Coronary artery (tissue), 2 donors: Measurements from ENCODE around the gene HESX1.

Experiments used
- DNase-seq: peaks from one replicate; pipeline ENCODE4 v3.0.0-alpha.2; 2017; ENCODE audit warnings: low spot score
- H3K27ac ChIP-seq, 2 donors: fragments of 200-600 bp; sonication (generic); one replicate each; pipeline ENCODE4 v1.5.1; 2016 to 2019
- H3K4me3 ChIP-seq: fragments of 200-600 bp; sonication (generic); 2 replicates; pipeline ENCODE4 v1.5.1; 2016; ENCODE audit warnings: mild to moderate bottlenecking, moderate library complexity
- CTCF ChIP-seq: fragments of 200-600 bp; sonication (generic); IDR thresholded peaks from one replicate; pipeline ENCODE4 v1.5.1; 2019; ENCODE audit warnings: antibody characterized with exemption

The HESX1 gene

GRCh38 chr3:57199895-57200297 lies at the start of gene HESX1:
Gene HESX1, minus strand, starts transcription at chr3:57199978. Its CDS starts 60 bp downstream, at chr3:57199918.
- Histone ChIP-seq H3K4me3 (no peak within 1 kb of the TSS), H3K27ac (no peak within 1 kb of the TSS)
- no peak for TF ChIP-seq CTCF
- no peak for DNase-seq

GRCh38 chr3:57244946-57245345 lies 45.2 kb upstream of the HESX1 start:
- no peak for TF ChIP-seq CTCF
- Histone ChIP-seq H3K4me3 (no peak overlapping the region), H3K27ac (no peak overlapping the region)
- DNase-seq = no peak

GRCh38 chr3:57234613-57235575 lies 35.1 kb upstream of the HESX1 start:
- Histone ChIP-seq H3K4me3 (no peak overlapping the region), H3K27ac (no peak overlapping the region)
- DNase-seq = no peak
- TF ChIP-seq CTCF = no peak

GRCh38 chr3:57233799-57234198 lies 34.0 kb upstream of the HESX1 start:
- no peak overlapping the region for H3K27ac ChIP-seq
- no peak for TF ChIP-seq CTCF
- DNase-seq = no peak
- no peak overlapping the region for H3K4me3 ChIP-seq

- H3K27ac ChIP-seq = no peak overlapping the region
- H3K4me3 ChIP-seq = no peak overlapping the region
- TF ChIP-seq CTCF = no peak
- DNase-seq = no peak
These were observed 30.2 kb upstream of the HESX1 start for GRCh38 chr3:57230006-57230405.

GRCh38 chr3:57227930-57228751 lies 28.4 kb upstream of the HESX1 start:
- TF ChIP-seq CTCF = no peak
- peak overlapping the region; percentile 86 to 95 for H3K27ac ChIP-seq
- peak overlapping the region; percentile 88 for H3K4me3 ChIP-seq
- peak; percentile 78 for DNase-seq
